HG03432 (cell line): ENCODE data around the gene SEC24A.
"Not testable (repeated sequence)": the region's sequence is repeated elsewhere in the genome, so short reads cannot be mapped to it uniquely, and the experiment has no call there.

Source experiments
- ATAC-seq: cut with Tn5 transposase; IDR thresholded peaks from one replicate; pipeline ENCODE4 v1.9.1; 2021; ENCODE audit warnings: mild to moderate bottlenecking, moderate library complexity; ENCODE audit not compliant: unreplicated experiment

The SEC24A gene

DNA sequence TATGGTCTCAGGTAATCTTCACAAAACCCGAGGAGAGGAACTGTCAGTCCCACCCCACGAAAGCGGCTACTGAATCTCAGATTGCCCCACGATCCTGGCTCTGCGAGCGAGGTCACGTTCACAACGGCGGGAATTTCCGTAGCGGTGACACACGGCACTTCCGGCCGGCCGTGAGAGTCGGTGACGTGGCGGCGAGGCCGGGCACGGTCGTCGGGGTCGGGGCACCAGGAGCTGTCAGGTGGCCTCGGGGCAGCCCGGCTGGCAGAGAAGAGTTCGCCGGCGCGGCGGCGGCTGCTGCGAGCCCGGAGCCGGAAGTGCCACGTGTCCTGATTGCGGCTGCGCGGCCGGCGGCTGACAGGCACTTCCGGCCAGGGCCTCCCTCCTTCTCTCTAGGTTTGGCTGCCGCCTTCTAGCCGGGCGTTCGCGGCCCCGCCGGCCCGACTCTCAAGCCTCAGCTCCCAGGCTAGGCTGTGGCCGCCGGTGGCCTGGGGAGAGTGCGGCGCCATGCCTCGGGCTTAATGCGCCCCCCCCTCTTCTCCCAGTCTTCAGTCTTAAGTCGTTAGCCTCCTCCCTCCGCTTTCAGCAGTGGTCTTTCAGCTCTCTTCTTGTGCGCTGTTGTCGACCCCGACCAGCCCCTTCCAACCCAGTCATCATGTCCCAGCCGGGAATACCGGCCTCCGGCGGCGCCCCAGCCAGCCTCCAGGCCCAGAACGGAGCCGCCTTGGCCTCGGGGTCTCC, at the start of gene SEC24A:
TSS of gene SEC24A (plus strand) at position 361 of the 738 bp plus-strand sequence. CDS start at position 653, 292 bp downstream.
- ATAC-seq: peak; percentile 82

DNA sequence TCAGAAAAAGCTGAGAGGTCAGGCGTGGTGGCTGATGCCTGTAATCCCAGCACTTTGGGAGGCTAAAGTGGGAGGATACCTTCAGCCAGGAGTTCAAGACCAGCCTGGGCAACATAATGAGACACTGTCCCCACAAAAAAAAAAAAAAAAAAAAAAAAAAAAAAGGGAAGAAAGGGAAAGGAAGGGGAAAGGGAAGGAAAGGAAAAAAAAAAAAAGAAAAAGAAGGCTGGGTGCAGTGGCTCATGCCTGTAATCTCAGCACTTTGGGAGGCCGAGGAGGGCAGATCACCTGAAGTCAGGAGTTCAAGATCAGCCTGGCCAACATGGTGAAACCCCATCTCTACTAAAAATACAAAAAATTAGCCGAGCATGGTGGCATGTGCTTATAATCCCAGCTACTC, 48.8 kb upstream of the SEC24A start:
- not testable (repeated sequence) for ATAC-seq

DNA sequence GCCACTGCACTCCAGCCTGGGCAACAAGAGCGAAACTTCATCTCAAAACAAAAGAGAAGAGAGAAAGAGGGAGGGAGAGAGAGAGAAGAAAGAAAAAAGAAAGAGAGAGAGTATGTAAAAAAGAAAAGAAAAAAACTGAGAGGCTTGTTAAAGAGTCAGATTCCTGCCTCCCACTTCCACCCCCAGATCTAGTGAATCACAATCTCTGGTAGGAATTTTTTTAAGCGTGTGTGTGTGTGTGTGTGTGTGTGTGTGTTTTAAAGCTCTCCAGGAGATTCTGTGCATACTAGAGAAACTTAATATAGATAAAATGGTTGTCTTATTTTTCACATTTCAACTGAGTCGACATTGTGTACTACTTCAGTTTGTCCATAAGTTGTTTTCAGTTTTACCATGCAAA, 48.0 kb upstream of the SEC24A start:
- no peak for ATAC-seq

DNA sequence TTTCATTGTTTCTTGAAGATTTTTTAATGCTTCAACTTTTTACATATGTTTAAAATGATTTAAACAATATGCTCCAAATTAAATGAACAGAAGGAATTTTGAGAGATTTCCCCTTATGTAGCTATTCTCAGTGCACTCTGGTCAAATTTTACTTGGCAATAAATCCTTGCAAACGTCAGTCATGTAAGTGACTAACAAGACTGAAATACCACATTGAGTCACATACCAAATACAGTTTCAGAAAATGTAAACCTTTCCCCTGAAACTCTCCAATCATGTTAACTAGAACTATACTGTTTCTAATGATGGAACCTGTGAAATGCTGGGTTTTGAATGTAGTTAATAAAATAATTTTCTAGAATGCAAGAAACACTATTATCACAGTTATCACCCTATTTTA, 45.5 kb upstream of the SEC24A start:
- ATAC-seq: peak; percentile 52

DNA sequence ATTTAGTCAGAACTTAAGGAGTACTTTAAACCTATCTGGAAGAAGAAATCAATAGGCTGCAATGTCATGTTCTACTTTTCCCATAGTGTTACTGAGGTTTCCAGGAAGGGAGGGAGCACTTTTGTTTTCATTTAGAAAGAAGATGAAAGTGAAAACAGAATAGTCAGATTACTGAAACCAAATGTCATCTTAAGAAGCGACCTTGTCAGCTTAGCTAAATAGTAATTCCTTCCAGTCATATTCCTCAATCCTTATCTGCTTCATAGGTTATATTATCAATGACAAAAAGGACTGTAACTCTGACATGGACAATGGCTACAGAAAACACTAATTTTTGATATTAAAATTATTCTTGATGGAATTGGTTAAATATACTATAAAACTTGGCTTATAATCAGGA, 43.7 kb upstream of the SEC24A start:
- ATAC-seq: no peak

DNA sequence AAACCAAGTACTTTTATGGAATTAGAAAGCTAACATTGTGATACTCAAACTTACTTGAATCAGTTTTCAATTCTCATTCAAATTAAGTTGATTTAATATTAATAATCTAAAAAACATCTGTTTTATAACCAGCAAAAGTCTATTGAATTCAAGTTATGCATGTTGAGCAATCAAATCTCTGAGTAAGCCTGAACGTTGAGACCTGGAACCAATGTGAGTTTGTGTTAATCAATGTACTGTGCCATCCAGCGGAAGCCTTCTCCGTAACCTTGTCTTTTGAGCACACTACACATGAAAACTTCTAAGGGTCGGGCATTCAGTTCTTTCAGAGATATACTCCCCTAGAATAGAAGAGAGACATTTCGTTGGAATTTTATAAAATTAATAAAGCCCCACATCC, 41.9 kb upstream of the SEC24A start:
- ATAC-seq: no peak

DNA sequence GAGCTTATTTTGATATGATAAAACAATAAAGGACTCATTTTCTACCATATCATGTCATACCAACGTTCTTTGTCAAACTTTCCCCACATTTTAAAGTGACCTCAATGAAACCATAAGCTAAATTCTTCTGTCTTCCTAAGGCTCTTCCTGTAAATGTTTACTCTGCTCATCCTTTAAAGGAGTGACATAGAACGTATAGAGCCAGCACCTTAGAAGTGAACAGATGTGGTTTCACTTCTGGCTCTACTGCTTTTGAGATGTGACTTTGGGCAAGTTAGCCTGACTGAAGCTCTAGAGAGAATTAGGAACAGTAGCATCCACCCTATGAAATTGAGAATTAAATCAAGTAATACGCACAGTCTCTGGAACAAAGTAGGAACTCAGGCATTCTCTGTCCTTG, 40.0 kb upstream of the SEC24A start:
- ATAC-seq: no peak

DNA sequence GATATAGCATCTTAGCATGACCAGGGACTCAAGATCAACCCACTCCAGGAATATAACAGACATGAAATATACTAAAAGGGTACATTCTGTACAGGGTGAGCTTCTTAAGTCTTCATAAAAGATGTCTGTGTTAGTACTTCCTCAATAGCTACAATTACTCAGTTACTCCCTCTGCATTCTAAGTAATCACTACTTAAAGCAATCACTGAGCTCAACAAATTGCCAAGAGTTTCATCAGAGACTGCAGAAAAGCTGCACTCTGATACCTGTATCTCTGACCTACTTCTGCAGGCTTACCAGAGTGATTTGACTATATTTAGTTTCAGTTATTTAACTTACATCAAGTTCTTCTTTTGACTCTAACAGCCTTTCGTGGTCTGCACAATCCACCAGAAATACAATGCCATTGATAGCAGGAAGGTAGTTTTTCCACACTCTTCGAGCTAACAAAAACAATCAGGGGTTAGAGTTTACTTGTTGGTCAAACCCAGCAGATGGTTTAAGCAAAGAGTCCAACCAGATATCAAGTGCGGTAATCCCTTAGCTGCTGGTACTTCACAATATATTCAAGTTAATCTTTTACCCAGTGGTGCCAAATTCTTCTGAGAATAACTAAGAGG, 39.2 kb upstream of the SEC24A start:
- peak; percentile 58 for ATAC-seq

DNA sequence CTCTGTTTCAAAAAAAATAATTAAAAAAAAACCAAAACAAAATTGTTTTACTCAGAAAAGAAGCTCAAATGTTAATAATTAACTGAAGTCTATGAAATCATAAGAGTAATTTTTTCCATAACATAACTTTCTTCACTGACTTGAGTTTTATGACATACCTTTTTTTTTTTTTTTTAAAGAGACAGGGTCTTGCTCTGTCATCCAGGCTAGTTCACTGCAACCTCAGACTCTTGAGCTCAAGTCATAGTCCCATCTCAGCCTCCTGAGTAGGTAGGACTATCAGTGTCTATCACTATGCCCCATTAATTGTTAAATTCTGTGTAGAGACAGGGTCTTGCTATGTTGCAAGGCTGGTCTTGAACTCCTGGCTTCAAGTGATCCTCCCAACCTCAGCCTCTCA, 37.9 kb upstream of the SEC24A start:
- ATAC-seq: no peak

DNA sequence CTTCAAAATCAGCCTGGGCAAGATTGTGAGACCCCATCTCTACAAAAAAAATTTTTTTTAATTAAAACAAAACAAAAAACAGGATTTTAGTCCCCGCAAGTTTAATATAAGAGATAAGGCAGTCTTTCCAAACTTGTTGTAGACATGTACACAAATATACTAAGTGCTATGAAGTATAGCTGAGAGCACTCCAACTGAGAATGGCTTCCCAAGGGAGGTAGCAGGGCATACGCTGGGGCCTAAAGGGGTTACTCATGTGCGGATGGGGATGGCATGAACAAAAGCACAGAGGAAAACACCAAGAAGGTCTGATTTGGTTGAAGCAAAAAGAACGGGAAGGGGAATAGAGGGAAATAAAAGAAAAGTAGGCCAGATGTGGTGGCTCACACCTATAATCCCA, 37.1 kb upstream of the SEC24A start:
- no peak for ATAC-seq

DNA sequence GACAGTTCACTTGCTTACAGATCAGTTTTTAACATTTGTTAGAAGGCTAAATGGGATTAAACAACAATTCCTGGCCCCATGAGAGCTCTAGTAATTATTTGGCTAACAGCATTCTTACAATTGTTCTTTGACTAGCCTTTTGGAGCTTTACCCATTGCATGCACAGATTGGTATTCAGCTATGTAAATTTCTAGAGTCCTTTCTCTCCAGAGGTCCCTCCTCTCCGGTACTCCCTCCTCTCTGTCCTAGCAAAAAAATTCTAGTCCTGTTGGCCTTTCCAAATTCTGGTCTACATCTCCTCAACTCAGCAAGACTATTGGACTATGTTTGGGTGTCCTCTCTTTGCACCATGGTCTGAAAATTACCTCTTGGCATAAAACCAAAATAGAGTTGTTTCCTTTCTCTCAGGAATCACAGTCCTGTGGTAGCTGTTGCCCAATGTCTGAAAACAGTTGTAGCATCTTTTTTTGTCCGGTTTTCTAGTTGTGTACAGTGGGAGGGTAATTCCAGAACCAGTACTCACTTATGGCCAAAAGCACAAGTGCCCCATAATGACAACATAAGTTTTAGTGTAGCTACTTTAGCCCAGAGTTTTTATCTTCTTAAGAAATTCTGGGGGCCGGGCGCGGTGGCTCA, 34.0 kb upstream of the SEC24A start:
- no peak for ATAC-seq

DNA sequence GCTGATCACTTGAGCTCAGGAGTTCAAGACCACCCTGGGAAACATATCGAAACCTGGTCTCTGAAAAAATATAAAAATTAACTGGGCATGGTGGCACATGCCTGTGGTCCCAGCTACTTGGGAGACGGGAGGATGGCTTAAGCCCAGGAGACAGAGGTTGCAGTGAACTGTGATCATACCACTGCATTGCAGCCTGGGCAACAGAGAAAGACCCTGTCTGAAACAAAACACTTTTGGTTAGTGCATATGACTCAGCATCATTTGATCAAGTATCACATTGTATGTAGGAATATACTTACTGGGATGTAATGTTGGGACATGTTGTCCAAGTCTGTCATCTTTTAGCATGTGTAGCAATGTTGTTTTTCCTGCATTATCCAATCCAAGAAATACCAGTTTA, 28.0 kb upstream of the SEC24A start:
- ATAC-seq: no peak

DNA sequence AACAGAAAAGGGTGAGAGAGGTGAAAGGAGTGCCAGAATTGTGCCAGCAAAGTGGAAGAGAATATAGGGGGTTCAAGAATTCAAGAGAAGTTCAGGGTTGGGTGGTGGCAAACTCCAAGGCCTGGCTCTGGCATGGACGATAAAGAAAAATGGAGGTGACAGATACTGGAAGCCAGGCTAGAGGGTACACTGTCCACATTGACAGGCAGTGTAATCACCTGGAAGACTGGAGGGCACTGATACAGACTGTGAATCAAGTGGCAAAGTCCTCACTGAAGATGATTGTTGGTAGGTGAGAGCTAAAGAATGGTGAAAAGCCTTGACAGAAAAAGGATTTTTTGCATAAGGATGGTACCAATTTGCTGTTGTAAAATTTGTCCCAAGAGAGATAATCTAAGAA, 23.0 kb upstream of the SEC24A start:
- ATAC-seq: no peak

DNA sequence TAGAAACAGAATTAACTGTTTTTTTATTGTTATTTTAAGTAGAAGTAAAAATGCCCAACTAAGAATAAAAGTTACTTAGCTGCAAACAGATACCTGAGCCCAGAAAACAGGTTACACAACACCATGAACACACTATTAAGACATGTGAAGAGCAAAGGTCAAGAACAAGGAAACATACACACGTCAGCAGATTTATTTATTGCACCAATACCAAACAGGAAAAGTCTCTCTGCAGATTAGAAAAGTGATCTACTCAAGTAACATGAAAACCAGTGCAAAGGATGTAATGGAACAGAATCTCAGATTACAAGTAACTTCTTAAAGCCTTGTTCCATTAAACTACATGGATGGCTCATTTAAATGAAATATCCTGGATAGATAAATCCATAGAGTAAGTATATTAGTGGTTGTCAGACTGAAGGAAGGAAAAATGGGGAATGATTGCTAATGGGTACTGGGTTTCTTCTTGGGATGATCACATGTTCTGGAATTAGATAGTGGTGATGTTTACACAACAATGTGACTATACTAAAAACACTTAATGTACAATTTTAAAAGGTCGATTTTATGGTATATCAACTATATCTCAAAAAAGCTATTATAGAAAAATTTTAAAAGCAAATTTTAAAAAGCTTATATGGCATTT, 22.1 kb upstream of the SEC24A start:
- ATAC-seq: no peak

DNA sequence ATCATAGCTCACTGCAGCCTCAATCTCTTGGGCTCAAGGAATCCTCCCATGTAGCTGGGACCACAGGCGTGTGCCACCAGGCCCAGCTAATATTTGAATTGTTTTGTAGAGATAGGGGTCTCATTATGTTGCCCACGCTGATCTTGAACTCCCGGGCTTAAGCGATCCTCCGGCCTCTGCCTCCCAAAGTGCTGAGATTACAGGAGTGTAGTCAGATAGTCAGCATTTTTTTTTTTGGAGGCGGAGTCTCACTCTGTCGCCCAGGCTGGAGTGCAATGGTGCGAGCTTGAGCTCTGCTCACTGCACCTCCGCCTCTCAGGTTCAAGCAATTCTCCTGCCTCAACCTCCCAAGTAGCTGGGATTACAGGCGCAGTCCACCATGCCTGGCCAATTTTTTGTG, 14.4 kb upstream of the SEC24A start:
- no peak for ATAC-seq

DNA sequence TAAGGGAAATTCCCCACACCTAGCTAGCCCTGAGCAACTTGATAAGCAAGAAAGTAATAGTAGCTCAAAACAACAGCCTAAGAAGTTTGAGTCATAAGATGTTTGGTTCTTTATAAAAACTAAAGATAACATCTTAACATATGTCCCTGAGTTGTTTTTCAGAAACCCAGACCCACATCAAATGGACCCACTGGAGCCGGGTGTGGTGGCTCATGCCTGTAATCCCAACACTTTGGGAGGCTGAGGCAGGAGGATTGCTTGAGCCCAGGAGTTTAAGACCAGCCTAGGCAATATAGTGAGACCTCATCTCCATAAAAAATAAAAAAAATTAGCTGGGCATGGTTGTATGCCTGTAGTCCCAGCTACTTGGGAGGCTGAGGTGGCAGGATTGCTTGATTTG, 13.2 kb upstream of the SEC24A start:
- ATAC-seq: not testable (repeated sequence)

DNA sequence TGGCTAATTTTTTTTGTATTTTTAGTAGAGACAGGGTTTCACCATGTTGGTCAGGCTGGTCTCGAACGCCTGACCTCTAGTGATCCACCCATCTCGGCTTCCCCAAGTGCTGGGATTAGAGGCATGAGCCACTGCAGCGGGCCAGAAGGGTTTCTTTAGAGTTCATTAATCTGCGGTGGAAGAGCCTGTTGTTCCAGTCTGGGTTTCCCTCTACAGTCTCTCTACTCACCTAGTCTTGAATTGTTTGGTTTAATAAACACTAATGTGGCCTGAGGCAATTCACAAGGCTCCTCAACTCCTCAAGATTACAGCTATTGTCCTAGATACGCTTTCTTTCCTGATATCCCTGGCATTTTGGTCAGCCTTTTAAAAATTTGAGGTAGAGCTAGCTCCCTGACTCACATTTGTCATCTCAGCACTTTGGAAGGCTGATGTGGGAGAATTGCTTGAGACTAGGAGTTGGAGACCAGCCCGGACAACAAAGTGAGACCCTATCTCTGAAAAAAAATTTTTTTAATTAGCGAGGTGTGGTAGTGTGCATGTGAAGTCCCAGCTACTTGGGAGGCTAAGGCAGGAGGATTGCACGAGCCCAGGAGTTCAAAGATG, 11.4 kb upstream of the SEC24A start:
- no peak for ATAC-seq

DNA sequence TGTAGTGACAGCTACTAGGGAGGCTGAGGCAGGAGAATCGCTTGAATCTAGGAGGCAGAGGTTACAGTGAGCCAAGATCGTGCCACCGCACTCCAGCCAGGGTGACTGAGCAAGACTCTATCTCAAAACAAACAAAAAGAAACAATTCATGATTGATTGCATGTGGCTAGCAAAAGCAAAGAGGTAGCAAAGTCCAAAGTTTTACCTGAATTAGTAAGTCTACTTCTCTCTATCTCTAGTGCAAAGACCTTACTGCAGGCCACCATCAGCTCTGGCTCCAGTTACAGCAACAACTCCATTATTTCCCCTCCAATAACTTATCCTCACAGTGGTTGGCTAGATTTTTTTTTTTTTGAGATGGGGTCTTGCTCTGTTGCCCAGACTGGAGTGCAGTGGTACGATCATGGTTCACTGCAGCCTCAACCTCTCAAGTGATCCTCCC, 9.8 kb upstream of the SEC24A start:
- ATAC-seq: no peak

DNA sequence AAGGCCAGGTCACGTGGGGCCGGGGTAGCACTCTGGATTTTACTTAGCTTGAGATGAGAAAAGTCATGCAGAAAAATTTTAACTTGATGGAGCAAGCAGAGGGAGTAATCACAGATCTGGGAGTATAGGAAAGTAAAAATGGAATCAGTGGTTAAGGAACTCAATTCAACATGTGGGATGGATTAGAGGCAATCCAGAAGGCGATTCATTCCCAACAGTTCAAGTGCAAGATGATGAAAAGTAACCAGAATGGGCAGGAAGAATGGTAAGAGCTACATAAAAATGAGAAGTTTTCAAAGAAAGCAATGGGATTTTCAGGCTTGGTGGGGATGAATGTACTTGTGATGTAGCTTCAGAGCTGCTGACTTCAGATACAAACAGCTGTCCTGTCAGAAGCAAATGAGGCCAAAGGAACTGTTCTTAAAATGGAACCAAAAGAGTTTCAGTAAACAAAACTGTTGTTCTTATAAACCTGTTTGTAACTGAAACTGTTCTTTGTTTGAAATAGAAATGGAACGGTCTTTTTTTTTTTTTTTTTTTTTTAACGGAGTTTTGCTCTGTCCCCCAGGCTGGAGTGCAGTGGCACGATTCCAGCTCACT, 5.6 kb upstream of the SEC24A start:
- ATAC-seq: peak; percentile 50

DNA sequence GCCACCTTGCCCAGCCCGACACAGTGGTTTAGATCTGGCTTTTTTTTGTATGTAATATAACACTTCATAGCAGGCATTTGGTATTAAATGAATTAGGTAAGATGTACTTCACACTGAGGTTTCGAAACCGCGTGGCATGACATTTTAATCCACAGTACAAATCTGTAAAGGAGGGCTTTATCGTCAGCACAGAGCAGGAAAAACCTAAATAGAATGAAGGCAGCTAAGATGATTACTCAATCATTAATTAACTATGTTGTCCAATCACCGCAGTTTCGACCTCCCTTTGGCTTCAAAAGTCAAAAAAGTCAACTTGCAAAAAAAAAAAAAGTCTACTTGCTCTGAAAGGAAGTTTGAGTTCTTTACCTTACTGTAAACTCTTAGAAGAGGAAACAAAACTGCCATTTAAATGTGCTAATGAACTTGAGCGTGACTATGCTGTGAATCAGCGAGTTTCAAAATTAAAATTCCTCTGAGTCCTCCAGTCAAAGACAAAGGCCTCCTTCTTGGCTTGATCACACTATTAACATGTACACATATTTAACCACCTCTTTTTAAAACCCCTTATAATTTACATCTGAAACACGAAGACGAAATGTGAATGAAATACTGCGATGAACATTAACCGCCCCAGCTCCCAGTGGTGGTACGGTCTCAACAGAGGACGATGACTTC, 698 bp upstream of the SEC24A start:
- ATAC-seq: peak; percentile 36
